Keratinocyte (primary cell): Measurements from ENCODE around the gene HMGCS2. TPM values are rescaled to one million over a fixed set of nuclear protein-coding genes. Genes with fewer than 3 reads are reported as not detected.

Experiments
- DNase-seq: peaks from one replicate; pipeline ENCODE4 v3.0.0-alpha.2; 2011; ENCODE audit warnings: low read depth, missing footprints, low spot score
- FAIRE-seq: peaks from 2 replicates; lab custom pipeline; 2011; peaks lifted over from hg19 to GRCh38; lab: Jason Lieb, UNC
- H2AFZ ChIP-seq: 2 replicates; pipeline ENCODE4 v1.6.0; 2012; ENCODE audit warnings: low read length, control low read depth, inconsistent platforms; ENCODE audit not compliant: control insufficient read depth
- H3K27ac ChIP-seq: 2 replicates; pipeline ENCODE4 v1.5.1; 2011; ENCODE audit warnings: low read length; ENCODE audit not compliant: control insufficient read depth, insufficient read depth
- H3K27me3 ChIP-seq: 3 replicates; pipeline ENCODE4 v1.6.0; 2011; ENCODE audit warnings: low read length; ENCODE audit not compliant: control insufficient read depth, insufficient read depth; ENCODE audit errors: extremely low read depth
- H3K36me3 ChIP-seq, 2 experiments: 2 replicates in 1 of 2; 3 replicates in 1 of 2; pipeline ENCODE4 v1.5.1; 2011; ENCODE audit warnings: low read length in 2 of 2, mild to moderate bottlenecking in 1 of 2; ENCODE audit not compliant: control insufficient read depth in 2 of 2, insufficient read depth in 2 of 2; ENCODE audit errors: extremely low read depth in 1 of 2
- H3K4me1 ChIP-seq: 3 replicates; pipeline ENCODE4 v1.5.1; 2011; ENCODE audit warnings: low read length; ENCODE audit not compliant: control insufficient read depth, insufficient read depth; ENCODE audit errors: extremely low read depth
- H3K4me2 ChIP-seq: 3 replicates; pipeline ENCODE4 v1.6.0; 2011; ENCODE audit warnings: low read depth, low read length; ENCODE audit not compliant: control insufficient read depth, insufficient read depth; ENCODE audit errors: extremely low read depth
- H3K4me3 ChIP-seq, 3 experiments: fragments of 200-600 bp in 1 of 3; sonication (generic) in 1 of 3; 2 replicates in 2 of 3; 3 replicates in 1 of 3; pipeline ENCODE4 v1.5.1; 2011 to 2016; ENCODE audit warnings: low read length in 3 of 3, mild to moderate bottlenecking in 3 of 3, control low read depth in 2 of 3, inconsistent platforms in 1 of 3, low read depth in 1 of 3, mixed read lengths in 1 of 3, mixed run types in 1 of 3, moderate library complexity in 1 of 3; ENCODE audit not compliant: control insufficient read depth in 2 of 3, insufficient read depth in 2 of 3; ENCODE audit errors: extremely low read depth in 1 of 3
- H3K79me2 ChIP-seq: 2 replicates; pipeline ENCODE4 v1.6.0; 2012; ENCODE audit warnings: low read length; ENCODE audit not compliant: control insufficient read depth, insufficient read depth
- H3K9ac ChIP-seq: 3 replicates; pipeline ENCODE4 v1.6.0; 2011; ENCODE audit warnings: low read length; ENCODE audit not compliant: control insufficient read depth, insufficient read depth; ENCODE audit errors: extremely low read depth
- H3K9me1 ChIP-seq: 3 replicates; pipeline ENCODE4 v1.6.0; 2011; ENCODE audit warnings: low read length; ENCODE audit not compliant: control insufficient read depth, insufficient read depth; ENCODE audit errors: extremely low read depth
- H3K9me3 ChIP-seq: 2 replicates; pipeline ENCODE4 v1.5.1; 2012; ENCODE audit warnings: low read depth, low read length; ENCODE audit not compliant: control insufficient read depth
- H4K20me1 ChIP-seq: 3 replicates; pipeline ENCODE4 v1.6.0; 2011; ENCODE audit warnings: low read length; ENCODE audit not compliant: control insufficient read depth, insufficient read depth; ENCODE audit errors: extremely low read depth
- CTCF ChIP-seq, 3 experiments: IDR thresholded peaks in 1 of 3; conservative IDR thresholded peaks in 1 of 3; optimal IDR thresholded peaks in 1 of 3; 2 replicates in 2 of 3; 3 replicates in 1 of 3; pipeline versions ENCODE3 to v1.5.1; 2011; ENCODE audit warnings: low read length in 3 of 3, mild to moderate bottlenecking in 3 of 3, moderate library complexity in 2 of 3, control low read depth in 1 of 3, inconsistent platforms in 1 of 3; ENCODE audit not compliant: insufficient read depth in 2 of 3; ENCODE audit errors: extremely low read depth in 1 of 3
- EZH2 ChIP-seq: IDR thresholded peaks from one replicate; pipeline ENCODE4 v1.6.1; 2012; ENCODE audit warnings: inconsistent platforms, mild to moderate bottlenecking, low read length, moderate library complexity
- dilution Hi-C: fragments of 300-500 bp; cut with MboI; formaldehyde crosslinking; loops from one replicate; pipeline ENCODE4 v1.7.0; 2020; ENCODE audit warnings: low sequenced_read_pairs; ENCODE audit not compliant: extremely low pct_ligation_motif_present
- polyA plus RNA-seq, 5 experiments: library from polyadenylated mRNA; depleted of rRNA in 3 of 5; stranded (reverse) in 3 of 5; stranded (forward) in 1 of 5; unstranded in 1 of 5; fragments of >200 nt; gene quantifications; 1 replicate in 1 of 5; 2 replicates in 3 of 5; 3 replicates in 1 of 5; pipeline versions ENCODE4 v1.2.1 to v1.2.3, GENCODE V29; 2011 to 2012; ENCODE audit warnings: missing spikeins in 2 of 5, low read depth in 1 of 5, low replicate concordance in 1 of 5

Gene HMGCS2
- polyA plus RNA-seq, 1 donor (not counting 4 experiments of a cell fraction or from before 2014, with no cell fraction given): not detected

DNA sequence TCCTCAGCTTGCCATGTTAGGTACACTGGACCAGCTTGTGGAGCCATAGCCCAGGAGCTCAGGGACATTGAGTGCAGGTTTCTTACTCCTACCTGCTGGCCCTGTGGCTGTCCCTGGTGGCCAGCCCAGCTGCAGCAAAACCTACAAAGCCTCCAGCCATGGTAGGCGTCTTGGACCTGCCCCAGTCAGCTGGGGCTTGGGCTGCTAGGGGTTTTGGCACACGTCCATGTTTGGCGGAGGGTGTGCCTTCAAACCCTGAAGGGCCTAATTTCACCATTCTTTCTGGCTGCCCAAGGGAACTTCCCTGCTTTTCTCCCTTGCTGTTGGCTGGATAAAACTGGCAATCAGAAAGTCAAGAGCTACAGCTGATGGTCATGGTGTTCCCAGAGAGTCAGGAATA is 25.4 kb downstream of the HMGCS2 start:
- no peaks in the 10 kb centered on the region for H3K27me3 ChIP-seq
- H3K4me3 ChIP-seq: no peak overlapping the region
- no peaks in the 10 kb centered on the region for H3K9me1 ChIP-seq
- TF ChIP-seq CTCF (optimal IDR thresholded peaks at IDR 0.05 in 1 of 3, IDR thresholded peaks at IDR 0.05 in 1 of 3, conservative IDR thresholded peaks at IDR 0.05 in 1 of 3; ENCODE audit: extremely low read depth in 1 of 3, insufficient read depth in 2 of 3, low read length in 3 of 3) (peak in 1 of 3 experiments; percentile 10), EZH2 (no peak)
- no peaks in the 10 kb centered on the region for H3K9me3 ChIP-seq
- no peak overlapping the region for H3K27ac ChIP-seq
- H3K79me2 ChIP-seq: no peaks in the 10 kb centered on the region
- peaks cover 14% of the 10 kb centered on the region for H3K4me1 ChIP-seq
- no peak overlapping the region for H3K4me2 ChIP-seq
- no peak for FAIRE-seq
- dilution Hi-C loops: no loop called here
- no peaks in the 10 kb centered on the region for H4K20me1 ChIP-seq
- H2AFZ ChIP-seq: no peak overlapping the region
- no peak overlapping the region for H3K9ac ChIP-seq
- no peak for DNase-seq
- peaks cover 0 to 16% of the 10 kb centered on the region in 2 experiments for H3K36me3 ChIP-seq

GRCh38 chr1:119742677-119743076 is 26.0 kb downstream of the HMGCS2 start:
- FAIRE-seq: no peak
- no peak for DNase-seq
- no peak overlapping the region for H2AFZ ChIP-seq

More at GRCh38 chr1:119742677-119743076, 26.0 kb downstream of the HMGCS2 start:
- Histone ChIP-seq H3K4me1 (peaks cover 12% of the 10 kb centered on the region), H3K79me2 (no peaks in the 10 kb centered on the region), H3K9me1 (no peaks in the 10 kb centered on the region), H3K9me3 (no peaks in the 10 kb centered on the region), H3K9ac (no peak overlapping the region), H3K4me3 (no peak overlapping the region), H3K27ac (no peak overlapping the region), H3K27me3 (no peaks in the 10 kb centered on the region), H3K4me2 (no peak overlapping the region), H4K20me1 (no peaks in the 10 kb centered on the region), H3K36me3 (peaks cover 0 to 16% of the 10 kb centered on the region in 2 experiments)
- TF ChIP-seq EZH2 (no peak), CTCF (optimal IDR thresholded peaks at IDR 0.05 in 1 of 3, IDR thresholded peaks at IDR 0.05 in 1 of 3, conservative IDR thresholded peaks at IDR 0.05 in 1 of 3; ENCODE audit: extremely low read depth in 1 of 3, insufficient read depth in 2 of 3, low read length in 3 of 3) (no peak)
- dilution Hi-C loops: no loop called here
